ENCODE measurements around the gene VASP.

Gene VASP

GRCh38 chr19:45560686-45561085 is 53.4 kb downstream of the VASP start:
- no peak for DNase-seq

GRCh38 chr19:45564131-45564780 is 57.0 kb downstream of the VASP start:
- DNase-seq: no peak

- no peak for DNase-seq
Measured at GRCh38 chr19:45567609-45568008, 60.3 kb downstream of the VASP start.

GRCh38 chr19:45568732-45569131 is 61.5 kb downstream of the VASP start:
- DNase-seq: no peak

DNA sequence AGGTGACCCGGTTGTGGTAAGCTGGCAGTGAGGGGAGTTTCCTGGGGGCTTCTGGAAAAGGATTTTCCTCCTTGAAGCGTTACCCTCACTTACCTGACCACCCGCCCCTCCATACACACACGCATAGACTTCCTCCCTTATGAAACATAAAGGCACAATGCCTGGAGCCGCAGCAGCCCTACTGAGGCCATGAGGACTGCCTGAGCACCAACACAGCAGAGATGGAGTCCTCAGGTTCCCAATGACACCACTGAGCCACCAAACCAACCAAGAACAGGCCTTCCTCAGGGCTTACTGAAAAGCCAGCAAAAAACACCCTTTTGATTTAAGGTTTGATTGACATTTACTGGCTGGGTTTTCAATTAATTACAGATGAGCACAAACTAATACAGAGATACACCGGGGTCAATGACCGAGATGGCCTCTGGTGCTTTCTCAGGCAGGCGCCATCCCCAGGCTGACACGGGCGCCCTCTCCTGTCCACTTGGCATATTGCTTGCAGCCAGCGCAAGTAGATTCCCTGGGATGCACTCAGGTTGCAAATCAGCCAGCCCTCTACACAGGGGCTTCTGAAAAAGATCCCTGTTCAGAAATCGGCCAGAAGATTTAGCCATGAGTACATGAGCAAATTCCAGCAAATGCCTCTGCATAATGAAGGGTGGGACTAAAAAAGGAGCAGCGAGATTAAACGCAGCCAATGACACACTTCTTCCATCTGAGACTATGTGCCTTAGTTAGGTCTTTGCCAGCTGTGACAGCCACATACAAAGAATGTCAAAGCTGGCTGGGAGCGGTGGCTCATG is 62.5 kb downstream of the VASP start:
- no peak for DNase-seq

DNA sequence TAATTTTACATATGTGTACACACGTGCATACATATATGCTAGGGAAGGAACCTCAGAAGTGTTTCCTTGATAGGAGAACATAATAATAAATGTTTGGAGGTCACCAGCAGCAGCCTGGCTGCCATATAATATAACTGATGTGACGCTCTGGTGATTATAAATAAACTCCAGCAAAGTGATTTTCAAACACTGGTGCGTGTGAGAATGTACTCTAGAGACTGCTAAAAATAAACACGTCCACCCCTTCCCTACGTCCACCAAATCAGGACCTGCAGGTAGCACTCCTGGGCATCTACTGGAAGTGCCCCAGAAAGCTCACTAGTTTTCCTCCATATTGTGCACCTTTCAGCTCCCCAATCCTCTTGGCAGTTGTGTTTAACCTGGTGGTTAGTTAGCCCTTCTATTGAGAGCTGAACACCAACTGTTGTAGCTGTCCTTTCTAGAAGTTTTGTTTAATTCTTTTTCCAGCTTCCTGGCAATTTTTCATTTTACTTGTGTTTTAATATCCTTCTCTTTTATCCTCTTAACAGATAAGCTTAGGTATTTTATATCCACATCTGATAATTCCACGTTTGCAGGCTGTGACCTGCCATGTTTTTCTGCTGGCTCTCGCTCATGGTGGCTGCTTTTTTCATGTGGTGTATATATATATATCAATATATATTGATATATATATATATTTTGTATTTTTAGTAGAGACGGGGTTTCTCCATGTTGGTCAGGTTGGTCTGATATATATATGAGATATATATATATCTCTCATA is 64.4 kb downstream of the VASP start:
- no peak for DNase-seq

- no peak for DNase-seq
Measured at GRCh38 chr19:45574526-45574925, 67.2 kb downstream of the VASP start.

GRCh38 chr19:45575216-45575615 is 67.9 kb downstream of the VASP start:
- DNase-seq: no peak
